CD4-positive, alpha-beta T cell treated with Interferon gamma for 1 hour (primary cell): Measurements from ENCODE around the gene ARID3B.

Experiments used
- DNase-seq: peaks from one replicate; pipeline ENCODE4 v3.0.0-alpha.2; 2020

ARID3B gene

GRCh38 chr15:74609938-74610301, 68.9 kb downstream of the ARID3B start:
- no peak for DNase-seq

DNA sequence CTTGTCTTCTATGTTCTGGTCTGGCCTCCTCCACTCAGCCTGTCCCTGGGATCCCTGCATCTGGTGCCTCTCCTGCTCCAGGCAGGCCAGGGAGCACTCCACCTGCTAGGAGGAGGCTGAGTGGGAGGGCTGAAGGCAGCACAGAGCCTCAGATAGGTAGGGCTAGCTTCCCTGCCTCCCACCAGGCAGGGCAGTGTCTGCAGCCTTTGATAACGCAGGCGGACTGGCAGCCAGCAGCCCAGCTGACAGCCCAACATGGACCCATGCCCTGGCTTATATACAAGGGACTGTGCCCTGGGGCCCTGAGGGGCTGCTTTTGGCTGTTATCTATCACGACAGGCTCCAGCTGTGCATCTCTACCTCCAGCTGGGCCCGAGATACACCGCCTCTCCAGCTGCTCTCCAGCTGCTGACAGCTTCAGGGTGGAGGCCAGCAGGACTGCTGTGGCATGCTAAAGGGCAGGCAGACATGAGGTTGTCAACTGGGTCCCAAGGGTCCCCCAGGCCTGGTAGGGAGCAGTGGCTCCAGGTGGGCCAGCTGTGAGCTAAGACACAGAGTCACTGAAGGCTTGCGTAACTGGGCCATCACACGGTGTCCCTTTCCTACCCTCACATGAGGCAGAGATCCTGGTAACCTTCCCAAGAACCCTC, 69.4 kb downstream of the ARID3B start:
- DNase-seq = no peak

DNA sequence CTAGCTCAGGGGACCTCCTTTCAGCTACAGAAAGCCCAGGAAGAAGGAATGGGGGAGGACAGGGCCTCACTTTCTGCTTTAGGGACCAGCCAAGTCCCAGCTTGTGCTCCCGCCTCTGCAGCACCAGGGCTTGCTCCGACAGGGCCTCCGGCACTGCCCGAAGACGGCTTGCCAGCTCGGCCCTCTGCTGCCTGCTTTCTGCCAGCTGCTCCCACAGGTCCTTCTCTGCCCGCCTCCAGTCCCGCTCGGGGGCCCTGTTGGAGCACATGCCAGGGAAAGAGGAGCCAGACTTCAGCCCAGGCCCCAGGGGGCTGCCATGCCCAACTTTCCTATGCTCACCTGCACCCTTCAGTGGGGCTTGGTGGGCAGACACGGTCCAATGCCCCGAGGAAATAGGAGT, 70.3 kb downstream of the ARID3B start:
- no peak for DNase-seq

DNA sequence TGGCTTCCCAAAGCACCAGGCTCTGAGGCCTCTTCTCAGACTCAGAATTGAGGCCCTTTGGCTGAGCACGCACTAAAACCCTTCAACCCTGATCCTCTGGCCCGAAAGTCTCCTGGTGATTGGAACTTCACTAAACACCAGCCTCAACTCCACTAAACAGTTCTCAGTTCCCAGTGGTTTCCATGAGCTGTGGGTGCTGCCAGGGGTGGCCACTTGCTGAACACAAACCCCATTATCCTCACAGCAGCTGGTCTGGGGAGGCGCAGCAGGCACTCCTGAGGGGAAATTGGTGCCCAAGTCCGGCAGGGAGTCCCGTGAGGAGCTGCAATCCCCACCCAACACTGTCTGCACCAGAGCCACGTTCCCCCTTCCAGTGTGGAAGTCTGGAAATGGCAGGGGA, 70.8 kb downstream of the ARID3B start:
- no peak for DNase-seq

- no peak for DNase-seq
These were observed 71.7 kb downstream of the ARID3B start for GRCh38 chr15:74612677-74613076.

GRCh38 chr15:74613089-74613952, 72.3 kb downstream of the ARID3B start:
- no peak for DNase-seq

DNA sequence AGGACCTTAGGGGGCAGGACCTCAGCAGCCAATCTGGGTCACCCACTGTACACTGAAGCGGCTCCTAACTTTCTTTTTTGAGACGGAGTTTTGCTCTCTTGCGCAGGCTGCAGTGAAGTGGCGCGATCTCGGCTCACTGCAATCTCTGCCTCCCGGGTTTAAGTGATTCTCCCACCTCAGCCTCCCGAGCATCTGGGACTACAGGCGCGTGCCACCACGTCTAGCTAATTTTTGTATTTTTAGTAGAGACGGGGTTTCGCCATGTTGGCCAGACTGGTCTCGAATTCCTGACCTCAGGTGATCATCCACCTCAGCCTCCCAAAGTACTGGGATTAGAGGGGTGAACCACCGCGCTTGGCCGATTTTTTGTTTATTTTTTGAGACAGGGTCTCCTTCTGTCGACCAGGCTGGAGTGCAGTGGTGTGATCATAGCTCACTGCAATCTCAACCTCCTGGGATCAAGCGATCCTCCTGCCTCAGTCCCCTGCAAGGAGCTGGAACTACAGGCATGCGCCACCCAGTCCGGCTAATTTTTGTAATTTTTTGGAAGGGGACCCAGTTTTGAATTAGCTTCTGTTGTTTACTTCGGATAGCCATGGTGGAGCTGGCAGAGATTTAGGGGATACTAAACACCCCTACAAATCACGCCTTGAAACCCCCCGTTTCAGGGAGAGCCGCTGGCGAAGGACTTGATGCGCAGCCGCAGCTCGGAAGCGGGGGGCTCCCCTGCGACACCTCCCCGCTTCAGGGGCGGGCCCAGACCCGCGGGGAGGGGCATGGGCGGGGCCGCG, 73.1 kb downstream of the ARID3B start:
- DNase-seq = no peak

GRCh38 chr15:74614744-74615507, 73.9 kb downstream of the ARID3B start:
- DNase-seq = peak; percentile 94

GRCh38 chr15:74615508-74616365, 74.7 kb downstream of the ARID3B start, which contains the start of gene CLK3:
TSS of gene CLK3 (plus strand) at chr15:74615836. CDS start at chr15:74619197, 3,361 bp downstream.
- DNase-seq = peak; percentile 97

GRCh38 chr15:74616366-74616939, 75.4 kb downstream of the ARID3B start:
- peak; percentile 70 for DNase-seq

GRCh38 chr15:74616996-74617395, 76.0 kb downstream of the ARID3B start:
- no peak for DNase-seq

DNA sequence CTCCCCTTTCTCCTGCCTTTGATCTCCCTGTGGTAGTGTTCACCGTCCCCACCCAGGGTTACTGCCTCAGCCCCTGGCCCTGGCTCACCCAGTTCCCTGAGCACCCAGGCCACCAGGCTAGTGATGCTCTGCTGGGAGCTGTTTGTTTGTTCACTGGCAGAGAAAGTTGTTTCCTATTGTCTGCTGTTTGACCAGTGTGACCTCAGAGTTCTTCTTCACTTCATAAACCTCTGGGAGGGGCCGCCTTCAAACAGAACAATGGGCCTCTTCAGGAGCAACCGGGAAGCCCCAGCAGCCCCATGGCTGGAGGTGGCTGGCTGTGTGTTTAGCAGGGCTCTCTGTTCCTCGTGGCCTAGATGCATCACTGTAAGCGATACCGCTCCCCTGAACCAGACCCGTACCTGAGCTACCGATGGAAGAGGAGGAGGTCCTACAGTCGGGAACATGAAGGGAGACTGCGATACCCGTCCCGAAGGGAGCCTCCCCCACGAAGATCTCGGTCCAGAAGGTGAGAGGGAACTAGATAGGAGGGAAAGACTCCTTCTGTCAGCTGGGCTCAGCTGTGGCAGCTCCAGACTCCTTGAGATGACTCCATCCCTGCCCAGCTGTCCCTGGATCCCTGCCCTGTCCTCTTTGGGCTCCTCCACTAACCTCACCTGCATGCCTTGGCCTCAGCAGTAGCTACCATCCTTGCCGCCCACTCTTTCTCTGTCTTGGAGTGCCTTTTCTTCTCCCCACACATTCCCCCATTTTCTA, 78.0 kb downstream of the ARID3B start:
- DNase-seq = no peak

GRCh38 chr15:74619916-74620635, 79.1 kb downstream of the ARID3B start:
- DNase-seq = no peak

GRCh38 chr15:74620636-74621545, 79.9 kb downstream of the ARID3B start:
- peak; percentile 73 for DNase-seq

- no peak for DNase-seq
These were observed 80.5 kb downstream of the ARID3B start for GRCh38 chr15:74621546-74621920.

DNA sequence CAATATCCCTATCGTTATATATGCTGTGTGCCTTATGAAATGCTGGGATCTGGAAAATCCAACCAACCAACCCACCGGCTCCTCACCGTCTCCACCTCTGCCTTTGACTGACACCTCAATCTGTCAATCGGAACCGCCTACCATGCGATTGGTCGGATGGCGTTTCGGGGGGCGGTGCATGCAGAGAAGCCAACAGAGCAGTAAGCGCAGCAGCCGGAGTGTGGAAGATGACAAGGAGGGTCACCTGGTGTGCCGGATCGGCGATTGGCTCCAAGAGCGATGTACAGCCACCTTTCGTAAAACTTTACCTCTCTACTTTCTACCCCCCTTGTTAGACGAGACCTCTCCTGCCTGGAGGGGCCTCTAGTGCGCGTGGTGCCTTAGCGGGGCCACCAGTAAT, 80.9 kb downstream of the ARID3B start:
- no peak for DNase-seq

DNA sequence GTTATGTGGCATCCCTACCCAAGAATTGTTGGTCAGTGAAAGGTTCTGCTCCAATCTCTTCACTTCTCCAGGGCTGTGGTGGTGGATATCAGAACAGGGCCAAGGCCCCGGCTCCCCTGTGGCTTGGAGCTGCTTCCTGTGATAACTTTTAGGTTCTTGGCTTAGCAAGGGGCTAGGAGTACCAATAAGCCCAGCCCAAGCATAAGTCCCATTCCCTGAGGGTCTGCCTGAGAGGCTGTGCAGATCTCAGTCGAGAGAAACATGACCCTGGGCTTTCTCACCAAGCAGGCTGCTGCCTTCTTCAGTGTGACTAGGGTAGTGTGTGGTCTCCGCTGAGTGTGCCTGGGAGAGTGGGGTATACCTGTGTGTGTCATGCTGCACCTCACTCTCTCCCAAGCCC, 81.7 kb downstream of the ARID3B start:
- no peak for DNase-seq

DNA sequence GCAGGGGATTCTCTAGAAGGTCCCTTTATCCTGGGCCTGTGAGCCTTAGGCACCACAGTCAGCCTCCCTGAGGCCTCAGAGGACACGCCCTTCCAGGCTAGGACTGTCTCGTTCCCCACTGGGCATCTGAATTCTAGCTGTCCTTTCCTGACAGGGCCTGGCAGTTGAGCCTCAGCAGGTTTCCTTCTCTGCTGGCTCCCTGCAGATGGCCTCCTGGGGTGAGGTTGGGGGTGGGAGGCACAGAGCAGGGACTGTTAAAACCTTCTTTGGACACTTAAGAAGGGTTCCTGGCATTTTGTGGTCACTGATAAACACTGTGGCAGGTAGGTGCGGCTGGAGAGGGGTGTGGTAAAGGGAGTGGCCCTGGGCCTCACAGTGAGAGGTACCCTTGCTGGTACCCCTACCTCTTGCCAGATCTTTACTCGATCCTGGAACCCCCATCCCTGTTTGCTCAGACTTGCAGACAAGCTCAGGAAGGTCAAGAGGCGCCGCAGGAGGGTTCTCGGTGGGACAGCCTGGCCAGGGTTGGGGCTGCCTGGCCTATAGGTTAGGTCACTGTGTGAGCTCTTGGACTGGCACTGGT, 83.1 kb downstream of the ARID3B start:
- DNase-seq = no peak
